Measurements from ENCODE around the gene GJB2.

GJB2 gene

GRCh38 chr13:20149762-20150161 is 43.0 kb downstream of the GJB2 start:
- TF ChIP-seq CTCF (IDR thresholded peaks at IDR 0.05; ENCODE audit: low read depth, low read length, missing control alignments): no peak
- no peak overlapping the region for H3K4me3 ChIP-seq (replicated peaks; ENCODE audit: low read depth, low read length)
- no peak for DNase-seq (ENCODE audit: extremely low read depth, low read depth)

DNA sequence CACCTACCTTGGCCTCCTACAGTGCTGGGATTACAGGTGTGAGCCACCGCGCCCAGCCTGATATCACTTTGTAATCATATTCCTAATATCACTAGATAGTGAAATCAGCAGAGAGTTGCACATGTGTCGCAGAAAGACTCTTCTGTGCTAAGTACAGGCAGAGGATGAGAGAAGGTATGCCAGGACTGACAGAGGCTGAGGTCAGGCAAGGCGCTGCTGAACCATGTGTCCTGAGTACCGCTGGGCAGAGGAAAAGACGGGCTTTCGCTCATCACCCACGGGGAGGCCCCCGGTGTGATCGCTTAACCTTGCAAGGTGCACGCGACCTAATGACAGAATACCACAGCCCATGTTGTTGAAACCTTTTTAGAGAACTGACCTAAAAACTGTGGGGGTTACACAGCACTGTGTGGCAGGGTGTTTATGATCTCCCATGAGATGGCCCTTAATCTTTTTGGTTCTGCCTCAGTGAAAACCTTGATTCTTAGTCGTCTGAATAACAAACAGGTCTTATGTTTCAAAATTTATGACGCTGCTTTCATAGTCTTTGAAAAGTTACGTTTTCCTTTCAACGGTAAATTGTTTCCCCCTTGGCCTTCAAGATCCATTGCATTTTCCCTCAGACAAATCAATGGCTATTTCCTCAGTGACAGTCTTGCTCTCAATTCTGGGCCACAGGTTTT is 44.1 kb downstream of the GJB2 start:
- DNase-seq (ENCODE audit: extremely low read depth, low read depth): no peak
- no peak overlapping the region for H3K4me3 ChIP-seq (replicated peaks; ENCODE audit: low read depth, low read length)
- TF ChIP-seq CTCF (IDR thresholded peaks at IDR 0.05; ENCODE audit: low read depth, low read length, missing control alignments): no peak

DNA sequence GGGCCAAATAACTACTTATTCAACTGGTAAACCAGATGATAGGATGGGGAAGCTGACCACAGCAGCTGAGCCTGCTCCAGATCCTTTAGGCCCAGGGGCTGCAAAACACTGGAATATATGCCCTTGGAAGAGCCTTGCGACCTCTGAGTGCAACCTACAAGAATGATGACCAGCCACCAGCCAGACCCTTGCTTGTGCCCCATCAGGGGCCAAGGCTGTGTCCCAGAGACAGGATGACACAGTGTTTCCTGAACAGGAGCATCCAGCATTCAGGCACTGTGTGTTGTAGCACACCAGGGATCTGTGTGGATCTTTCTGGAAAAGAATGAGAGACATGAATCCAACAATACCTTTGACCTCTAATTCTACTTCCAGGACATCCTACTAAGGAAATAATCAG is 46.4 kb downstream of the GJB2 start:
- no peak for DNase-seq (ENCODE audit: extremely low read depth, low read depth)
- no peak for TF ChIP-seq CTCF (IDR thresholded peaks at IDR 0.05; ENCODE audit: low read depth, low read length, missing control alignments)
- H3K4me3 ChIP-seq (replicated peaks; ENCODE audit: low read depth, low read length): no peak overlapping the region

DNA sequence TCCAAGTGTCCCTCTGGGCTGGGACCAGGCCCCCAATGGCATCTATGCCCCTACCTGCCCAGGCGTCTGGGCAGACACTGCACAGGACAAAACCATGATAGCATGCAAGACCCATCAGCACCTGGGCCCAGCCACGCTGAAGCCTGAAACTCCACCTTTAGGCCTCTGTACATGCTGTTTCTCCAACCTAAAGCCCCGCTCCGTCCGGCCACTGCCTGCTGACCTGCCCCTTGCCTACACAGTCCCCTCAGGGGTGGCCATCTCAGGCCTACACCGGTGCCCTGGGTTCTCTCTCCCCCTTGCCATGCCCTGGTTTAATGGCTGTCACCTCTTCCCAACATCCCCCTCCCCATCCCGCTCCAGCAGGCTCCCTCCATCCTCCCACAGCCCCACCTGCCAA is 47.2 kb downstream of the GJB2 start:
- H3K4me3 ChIP-seq (replicated peaks; ENCODE audit: low read depth, low read length): no peak overlapping the region
- DNase-seq (ENCODE audit: extremely low read depth, low read depth): no peak
- no peak for TF ChIP-seq CTCF (IDR thresholded peaks at IDR 0.05; ENCODE audit: low read depth, low read length, missing control alignments)

- H3K4me3 ChIP-seq (replicated peaks; ENCODE audit: low read depth, low read length): no peak overlapping the region
- no peak for DNase-seq (ENCODE audit: extremely low read depth, low read depth)
- no peak for TF ChIP-seq CTCF (IDR thresholded peaks at IDR 0.05; ENCODE audit: low read depth, low read length, missing control alignments)
Measured at GRCh38 chr13:20144141-20144850, 48.4 kb downstream of the GJB2 start.

- DNase-seq (ENCODE audit: extremely low read depth, low read depth): no peak
- no peak for TF ChIP-seq CTCF (IDR thresholded peaks at IDR 0.05; ENCODE audit: low read depth, low read length, missing control alignments)
- H3K4me3 ChIP-seq (replicated peaks; ENCODE audit: low read depth, low read length): no peak overlapping the region
Measured at GRCh38 chr13:20142927-20143480, 49.7 kb downstream of the GJB2 start.
